Adrenal gland (tissue), 12 donors: ENCODE data around the gene ARMS2. TPM values are rescaled to one million over a fixed set of nuclear protein-coding genes. Genes with fewer than 3 reads are reported as not detected.

Source experiments
- DNase-seq, 7 donors: peaks; one replicate each; pipeline ENCODE4 v3.0.0-alpha.2; 2019 to 2020
- H3K27ac ChIP-seq, 5 donors: fragments of 200-600 bp; sonication (generic) in 4 of 5; 1 replicate in 3 of 5; 2 replicates in 2 of 5; pipeline versions ENCODE4 v1.5.1 to v1.8.0; 2016 to 2020; ENCODE audit warnings: mild to moderate bottlenecking in 1 of 5
- H3K27me3 ChIP-seq: fragments of 200-600 bp; 2 replicates; pipeline ENCODE4 v1.8.0; 2021
- H3K36me3 ChIP-seq, 2 donors: fragments of 200-600 bp; replicated peaks in 1 of 2; 1 replicate in 1 of 2; 2 replicates in 1 of 2; pipeline versions ENCODE4 v1.5.1 to v1.8.0; 2018 to 2022
- H3K4me1 ChIP-seq, 2 donors: fragments of 200-600 bp; replicated peaks in 1 of 2; 1 replicate in 1 of 2; 2 replicates in 1 of 2; pipeline versions ENCODE4 v1.5.1 to v1.8.0; 2018 to 2021
- H3K4me3 ChIP-seq, 4 donors: fragments of 200-600 bp; sonication (generic) in 3 of 4; one replicate each; pipeline ENCODE4 v1.5.1; 2016 to 2018
- H3K9me3 ChIP-seq, 3 donors: fragments of 200-600 bp; sonication (generic) in 1 of 3; replicated peaks in 1 of 3; 1 replicate in 2 of 3; 2 replicates in 1 of 3; pipeline versions ENCODE4 v1.5.1 to v1.8.0; 2016 to 2021
- POLR2A ChIP-seq, 2 donors: fragments of 450-650 bp; IDR thresholded peaks; one replicate each; pipeline ENCODE4 v1.6.1; 2017; ENCODE audit warnings: antibody characterized with exemption in 2 of 2, mild to moderate bottlenecking in 2 of 2, moderate library complexity in 1 of 2
- WGBS, 4 donors: extraction: QIAGEN DNeasy Blood & Tissue Kit in 2 of 4; methylation state at CpG; one replicate each; pipeline versions ENCODE4 v1.1.5 to v1.1.7; 2013 to 2017; 5-methylcytosine and 5-hydroxymethylcytosine counted together
- intact Hi-C, 2 donors: fragments of 100-400 bp; cut with DNase I; formaldehyde crosslinking; loops; one replicate each; pipeline versions ENCODE4 v1.14.1 to v1.15.0; 2022 to 2023
- polyA plus RNA-seq, 3 donors: library from polyadenylated mRNA; stranded (reverse); fragments of 200-250 nt in 2 of 3; fragments of 350-450 nt in 1 of 3; fragmentation: Illumina TruSeq in 1 of 3; extraction: RNeasy Lipid Tissue Mini Kit (QIAGEN cat#74804) in 1 of 3; gene quantifications; one replicate each; pipeline ENCODE4 v1.2.3, GENCODE V29; 2013 to 2014
- total RNA-seq, 9 donors: library from RNA; depleted of rRNA in 4 of 9; stranded (reverse); fragments of >200 nt in 4 of 9; fragments of 120-200 nt in 1 of 9; fragmentation: NEBNext Ultra II Directional in 1 of 9; extraction: Animal tissue kit (Norgen Biotek cat#: 25700) in 1 of 9; gene quantifications; one replicate each; pipeline versions ENCODE4 v1.1.0 to v1.2.4, GENCODE V29; 2013 to 2023
- TF ChIP-seq, protein P1 (sequence below), 6 experiments: fragments of 450-650 bp in 4 of 6; fragments of 200-600 bp in 2 of 6; sonication (generic) in 1 of 6; IDR thresholded peaks; 1 replicate in 5 of 6; 2 replicates in 1 of 6; pipeline versions ENCODE4 v1.5.1 to v1.8.0; 2016 to 2021; ENCODE audit warnings: antibody characterized with exemption in 6 of 6, mild to moderate bottlenecking in 2 of 6, moderate library complexity in 1 of 6
- donor health status: healthy with polysubstance abuse.
- donor health status: Bipolar disorder and iron deficiency.
- donor health status: DM: yes; HTN: yes; CAD: no.
- donor health status: DM: no; HTN: no; CAD: no.
- donor health status: DM: no; HTN: no; CAD: no.
- donor health status: DM: yes; HTN: yes; CAD: no.

The ARMS2 gene
- total and polyA plus RNA-seq, 12 donors, result 0.13 TPM; not detected in 11

DNA sequence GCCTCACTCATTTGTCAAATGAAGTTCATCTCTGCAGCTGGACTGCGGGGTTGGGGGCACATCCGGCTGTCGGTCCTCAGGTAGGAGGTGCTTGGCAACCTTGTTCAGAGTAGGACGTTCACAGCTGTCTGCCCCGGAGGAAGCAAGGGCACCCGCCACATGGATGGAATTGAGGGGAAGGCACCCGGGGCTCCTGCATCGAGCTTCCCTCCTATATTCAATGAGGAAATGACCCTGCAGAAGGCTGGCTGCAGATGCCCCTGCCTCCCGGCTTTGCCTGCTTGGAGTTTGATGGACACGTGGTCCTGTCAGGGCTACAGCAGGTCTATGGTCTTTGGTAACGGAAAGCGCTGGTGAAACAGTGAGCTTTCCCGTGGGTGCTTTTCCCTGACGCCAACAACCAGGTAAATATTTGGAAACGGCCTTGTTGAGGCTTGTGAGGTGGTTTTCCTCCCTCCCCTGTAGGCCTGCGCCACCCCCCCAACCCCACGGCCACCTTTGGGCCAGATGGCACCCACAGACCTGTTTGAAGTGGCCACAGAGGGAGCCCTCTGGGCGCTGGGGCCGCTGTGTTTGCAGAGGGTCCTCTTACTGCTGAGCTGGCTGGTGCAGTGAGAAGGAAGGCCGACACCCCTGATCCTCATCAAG is 39.8 kb downstream of the ARMS2 start:
- WGBS, 4 donors, result 86 to 87% (median 86%) methylated on average over 6 to 20 of the region's 20 CpGs
- peaks cover 0 to 15% of the 10 kb centered on the region in 2 donors for H3K36me3 ChIP-seq
- H3K4me1 ChIP-seq, result peaks cover 0 to 7% of the 10 kb centered on the region in 2 donors
- DNase-seq, result no peak
- intact Hi-C loops, result no loop called here
- no peak for TF ChIP-seq POLR2A (IDR thresholded peaks at IDR 0.05)
- H3K27ac ChIP-seq, result peak overlapping the region in 1 of 5 donors; percentile 8
- H3K27me3 ChIP-seq, result no peaks in the 10 kb centered on the region
- H3K4me3 ChIP-seq, result no peak overlapping the region
- no peaks in the 10 kb centered on the region for H3K9me3 ChIP-seq

DNA sequence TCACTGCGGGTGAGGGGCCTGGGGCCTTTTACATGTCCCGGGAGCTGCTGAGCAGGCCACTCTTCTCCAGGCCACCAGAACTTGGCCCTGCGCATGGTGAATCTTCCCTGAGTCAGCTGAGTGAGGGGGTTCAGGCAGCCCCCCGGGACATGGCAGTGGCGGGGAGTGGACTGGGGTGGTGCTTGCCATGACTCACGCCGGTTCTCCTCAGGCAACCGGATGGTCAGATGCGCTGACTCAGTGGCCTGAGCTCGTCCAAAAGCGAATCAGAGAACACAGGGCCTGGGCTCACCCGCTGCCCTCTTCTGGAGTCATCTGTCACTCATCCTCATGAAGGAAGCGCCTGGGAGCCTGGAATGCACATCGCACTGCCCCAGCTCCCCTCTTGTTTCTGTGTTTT is 40.4 kb downstream of the ARMS2 start:
- peak overlapping the region in 1 of 5 donors; percentile 8 for H3K27ac ChIP-seq
- no peak for TF ChIP-seq POLR2A (IDR thresholded peaks at IDR 0.05)
- TF ChIP-seq, protein P1, sequence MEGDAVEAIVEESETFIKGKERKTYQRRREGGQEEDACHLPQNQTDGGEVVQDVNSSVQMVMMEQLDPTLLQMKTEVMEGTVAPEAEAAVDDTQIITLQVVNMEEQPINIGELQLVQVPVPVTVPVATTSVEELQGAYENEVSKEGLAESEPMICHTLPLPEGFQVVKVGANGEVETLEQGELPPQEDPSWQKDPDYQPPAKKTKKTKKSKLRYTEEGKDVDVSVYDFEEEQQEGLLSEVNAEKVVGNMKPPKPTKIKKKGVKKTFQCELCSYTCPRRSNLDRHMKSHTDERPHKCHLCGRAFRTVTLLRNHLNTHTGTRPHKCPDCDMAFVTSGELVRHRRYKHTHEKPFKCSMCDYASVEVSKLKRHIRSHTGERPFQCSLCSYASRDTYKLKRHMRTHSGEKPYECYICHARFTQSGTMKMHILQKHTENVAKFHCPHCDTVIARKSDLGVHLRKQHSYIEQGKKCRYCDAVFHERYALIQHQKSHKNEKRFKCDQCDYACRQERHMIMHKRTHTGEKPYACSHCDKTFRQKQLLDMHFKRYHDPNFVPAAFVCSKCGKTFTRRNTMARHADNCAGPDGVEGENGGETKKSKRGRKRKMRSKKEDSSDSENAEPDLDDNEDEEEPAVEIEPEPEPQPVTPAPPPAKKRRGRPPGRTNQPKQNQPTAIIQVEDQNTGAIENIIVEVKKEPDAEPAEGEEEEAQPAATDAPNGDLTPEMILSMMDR (IDR thresholded peaks at IDR 0.05), result no peak
- intact Hi-C loops, result no loop called here
- H3K4me3 ChIP-seq, result no peak overlapping the region
- peaks cover 0 to 9% of the 10 kb centered on the region in 2 donors for H3K36me3 ChIP-seq
- no peaks in the 10 kb centered on the region for H3K27me3 ChIP-seq
- DNase-seq, result no peak
- WGBS, 4 donors, result 77 to 91% (median 89%) methylated on average over 12 to 14 of the region's 14 CpGs
- no peaks in the 10 kb centered on the region for H3K9me3 ChIP-seq
- H3K4me1 ChIP-seq, result peaks cover 0 to 12% of the 10 kb centered on the region in 2 donors

DNA sequence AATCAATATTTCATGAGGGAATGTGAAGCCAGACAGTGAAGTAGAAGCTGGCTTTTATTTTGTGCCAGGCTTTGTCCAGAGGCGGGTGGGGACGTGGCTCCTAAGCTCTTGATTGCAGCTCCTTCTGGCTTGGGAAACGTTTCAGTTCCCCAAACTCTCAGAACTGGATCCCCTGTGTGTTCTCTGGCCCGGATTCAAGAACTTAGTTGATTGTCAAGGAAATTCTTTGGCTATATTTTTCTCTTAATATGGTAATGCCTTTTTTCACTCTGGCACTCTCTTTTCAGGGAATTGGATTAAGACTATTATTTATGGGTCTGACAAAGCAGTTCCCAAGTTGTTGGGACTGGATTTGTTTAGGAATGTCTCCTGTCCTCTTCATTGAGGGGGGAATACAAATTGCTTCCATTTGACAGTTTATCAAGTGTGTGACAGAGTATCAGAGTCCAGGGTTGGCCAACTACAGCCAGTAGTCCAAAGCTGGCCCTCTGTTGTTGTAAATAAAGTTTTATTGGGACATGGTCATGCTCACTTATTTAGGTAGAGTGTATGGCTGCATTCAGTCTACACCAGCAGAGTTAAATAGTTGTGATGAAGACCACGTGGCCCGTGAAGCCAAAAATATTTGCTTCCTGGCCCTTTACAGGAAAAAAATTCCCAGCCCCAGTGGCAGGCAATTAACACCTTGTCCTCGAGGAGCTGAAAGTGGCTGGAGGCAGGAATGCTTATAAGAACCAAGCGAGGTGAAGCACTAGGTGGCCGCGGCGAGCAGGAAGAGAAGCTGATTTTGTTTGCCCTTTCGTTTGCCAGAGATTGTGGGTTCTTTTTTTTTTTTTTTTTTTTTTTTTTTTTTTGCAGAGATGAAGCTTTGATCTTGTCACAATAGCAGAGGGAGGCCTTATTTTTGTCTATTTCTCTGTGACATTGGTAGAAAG is 41.2 kb downstream of the ARMS2 start:
- Histone ChIP-seq H3K27me3 (no peaks in the 10 kb centered on the region), H3K36me3 (peaks cover 0 to under 1% of the 10 kb centered on the region in 2 donors), H3K27ac (peak overlapping the region in 1 of 5 donors; percentile 4), H3K4me3 (no peak overlapping the region), H3K4me1 (peaks cover 0 to 14% of the 10 kb centered on the region in 2 donors), H3K9me3 (no peaks in the 10 kb centered on the region)
- intact Hi-C loops, result no loop called here
- no peak for TF ChIP-seq POLR2A (IDR thresholded peaks at IDR 0.05)
- TF ChIP-seq, protein P1 (IDR thresholded peaks at IDR 0.05), result no peak
- WGBS, 4 donors, result 60 to 72% (median 65%) methylated on average over 12 of the region's 12 CpGs
- peak in 4 of 7 donors; percentile 16 to 62 (median 27) for DNase-seq

DNA sequence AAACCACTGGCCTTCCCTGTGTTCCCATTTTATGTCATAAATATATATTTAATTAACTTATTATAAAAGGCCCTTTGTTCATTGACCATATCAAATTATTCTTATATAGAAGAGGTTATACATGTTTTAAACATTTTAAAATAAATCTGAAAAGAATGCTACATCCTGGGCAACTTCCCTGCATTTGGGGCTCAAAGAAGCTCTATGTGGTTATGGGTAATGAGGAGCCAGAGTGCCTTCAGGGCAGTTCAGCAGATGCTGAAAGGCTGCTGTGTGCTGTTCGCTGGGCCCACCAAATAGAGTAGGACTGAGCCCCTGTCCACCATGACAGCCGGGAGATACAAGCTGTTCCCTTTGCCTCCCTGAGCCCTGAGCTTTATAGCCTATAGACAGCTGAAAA is 42.8 kb downstream of the ARMS2 start:
- TF ChIP-seq, protein P1 (IDR thresholded peaks at IDR 0.05), result no peak
- no peak for TF ChIP-seq POLR2A (IDR thresholded peaks at IDR 0.05)

More for the DNA sequence above, 42.8 kb downstream of the ARMS2 start:
- Histone ChIP-seq H3K4me1 (peaks cover 0 to 14% of the 10 kb centered on the region in 2 donors), H3K27ac (no peak overlapping the region), H3K27me3 (no peaks in the 10 kb centered on the region), H3K4me3 (no peak overlapping the region), H3K9me3 (no peaks in the 10 kb centered on the region), H3K36me3 (no peaks in the 10 kb centered on the region)
- no peak for DNase-seq
- intact Hi-C loops, result no loop called here
- 84 to 100% (median 93%) methylated on average over 1 to 2 of the region's 2 CpGs for WGBS, 4 donors
